ENCODE measurements around the gene NAA60.
"Not testable (repeated sequence)": the region's sequence is repeated elsewhere in the genome, so short reads cannot be mapped to it uniquely, and the experiment has no call there.

The NAA60 gene

GRCh38 chr16:3469736-3470135 lies 26.3 kb downstream of the NAA60 start:
- POLR2A ChIA-PET = no interaction called here
- no peak for TF ChIP-seq FOXK2 (IDR thresholded peaks at IDR 0.05)
- TF ChIP-seq FOXA1 (IDR thresholded peaks at IDR 0.05) = no peak
- no peak for TF ChIP-seq ARNT (IDR thresholded peaks at IDR 0.05)
- no peak for TF ChIP-seq NFRKB (IDR thresholded peaks at IDR 0.05)
- DNase-seq (ENCODE audit: extremely low spot score) = no peak
- CTCF ChIA-PET = no interaction called here

GRCh38 chr16:3470723-3471122 lies 27.2 kb downstream of the NAA60 start:
- no peak for DNase-seq (ENCODE audit: extremely low spot score)
- TF ChIP-seq L3MBTL2 (conservative IDR thresholded peaks at IDR 0.05) (no peak), ELF4 (IDR thresholded peaks at IDR 0.05) (no peak), SP1 (IDR thresholded peaks at IDR 0.05) (no peak), HDGF (IDR thresholded peaks at IDR 0.05; ENCODE audit: borderline replicate concordance) (no peak), FOXK2 (IDR thresholded peaks at IDR 0.05) (no peak), SUZ12 (IDR thresholded peaks at IDR 0.05) (no peak), FOXA1 (IDR thresholded peaks at IDR 0.05) (no peak), LEF1 (IDR thresholded peaks at IDR 0.05; ENCODE audit: borderline replicate concordance) (no peak), ARNT (IDR thresholded peaks at IDR 0.05) (no peak), NFRKB (IDR thresholded peaks at IDR 0.05) (no peak), BHLHE40 (IDR thresholded peaks at IDR 0.05; ENCODE audit: borderline replicate concordance) (no peak), CTBP1 (IDR thresholded peaks at IDR 0.05; ENCODE audit: borderline replicate concordance) (no peak), PKNOX1 (IDR thresholded peaks at IDR 0.05) (no peak), FOXM1 (IDR thresholded peaks at IDR 0.05; ENCODE audit: borderline replicate concordance) (no peak), TARDBP (IDR thresholded peaks at IDR 0.05) (no peak), ZNF384 (IDR thresholded peaks at IDR 0.05) (no peak)
- ChIA-PET POLR2A (interaction anchor here (0.6 kb wide), 1 partner anchor 27 kb away, joined by 3 read pairs; the partner anchor contains the start of genes NAA60 and ZNF597), CTCF (no interaction called here)

- ChIA-PET CTCF (no interaction called here), POLR2A (no interaction called here)
- no peak for DNase-seq (ENCODE audit: extremely low spot score)
- no peak for TF ChIP-seq TARDBP (IDR thresholded peaks at IDR 0.05)
- TF ChIP-seq HDGF (IDR thresholded peaks at IDR 0.05; ENCODE audit: borderline replicate concordance) = no peak
- TF ChIP-seq ELF4 (IDR thresholded peaks at IDR 0.05) = no peak
- TF ChIP-seq PKNOX1 (IDR thresholded peaks at IDR 0.05) = no peak
- no peak for TF ChIP-seq ZNF384 (IDR thresholded peaks at IDR 0.05)
Observed at GRCh38 chr16:3471518-3472176, 28.2 kb downstream of the NAA60 start.

GRCh38 chr16:3472878-3473595 lies 29.6 kb downstream of the NAA60 start:
- DNase-seq (ENCODE audit: extremely low spot score) = no peak
- ChIA-PET CTCF (no interaction called here), POLR2A (no interaction called here)
- TF ChIP-seq SP1 (IDR thresholded peaks at IDR 0.05) (no peak), PKNOX1 (IDR thresholded peaks at IDR 0.05) (no peak), HDGF (IDR thresholded peaks at IDR 0.05; ENCODE audit: borderline replicate concordance) (no peak), BHLHE40 (IDR thresholded peaks at IDR 0.05; ENCODE audit: borderline replicate concordance) (no peak), FOXA1 (IDR thresholded peaks at IDR 0.05) (no peak), ARNT (IDR thresholded peaks at IDR 0.05) (no peak), ZNF384 (IDR thresholded peaks at IDR 0.05) (no peak), ELF4 (IDR thresholded peaks at IDR 0.05) (no peak), FOXK2 (IDR thresholded peaks at IDR 0.05) (no peak)

- DNase-seq (ENCODE audit: extremely low spot score); POLR2A ChIA-PET; CTCF ChIA-PET: not testable (repeated sequence)
Observed at GRCh38 chr16:3473596-3473943, 30.1 kb downstream of the NAA60 start.

- CTCF ChIA-PET = no interaction called here
- POLR2A ChIA-PET = interaction anchor here (0.8 kb wide), 1 partner anchor 17 kb away, joined by 3 read pairs; no protein-coding TSS in a partner anchor
- no peak for DNase-seq (ENCODE audit: extremely low spot score)
- no peak for TF ChIP-seq ELF4 (IDR thresholded peaks at IDR 0.05)
- TF ChIP-seq FOXA1 (IDR thresholded peaks at IDR 0.05) = no peak
- no peak for TF ChIP-seq BHLHE40 (IDR thresholded peaks at IDR 0.05; ENCODE audit: borderline replicate concordance)
- no peak for TF ChIP-seq L3MBTL2 (conservative IDR thresholded peaks at IDR 0.05)
- no peak for TF ChIP-seq ARNT (IDR thresholded peaks at IDR 0.05)
- no peak for TF ChIP-seq SUZ12 (IDR thresholded peaks at IDR 0.05)
- no peak for TF ChIP-seq FOXK2 (IDR thresholded peaks at IDR 0.05)
- TF ChIP-seq CTBP1 (IDR thresholded peaks at IDR 0.05; ENCODE audit: borderline replicate concordance) = no peak
- no peak for TF ChIP-seq PKNOX1 (IDR thresholded peaks at IDR 0.05)
- no peak for TF ChIP-seq FOXM1 (IDR thresholded peaks at IDR 0.05; ENCODE audit: borderline replicate concordance)
- no peak for TF ChIP-seq NFRKB (IDR thresholded peaks at IDR 0.05)
- TF ChIP-seq SP1 (IDR thresholded peaks at IDR 0.05) = no peak
- TF ChIP-seq ZNF384 (IDR thresholded peaks at IDR 0.05) = no peak
- TF ChIP-seq LEF1 (IDR thresholded peaks at IDR 0.05; ENCODE audit: borderline replicate concordance) = no peak
- no peak for TF ChIP-seq TARDBP (IDR thresholded peaks at IDR 0.05)
- TF ChIP-seq HDGF (IDR thresholded peaks at IDR 0.05; ENCODE audit: borderline replicate concordance) = no peak
Observed at GRCh38 chr16:3474136-3474779, 30.8 kb downstream of the NAA60 start.

- CTCF ChIA-PET; DNase-seq (ENCODE audit: extremely low spot score): not testable (repeated sequence)
- POLR2A ChIA-PET = interaction anchor here (0.8 kb wide), 1 partner anchor 18 kb away, joined by 3 read pairs; no protein-coding TSS in a partner anchor
Observed at GRCh38 chr16:3474870-3475269, 31.4 kb downstream of the NAA60 start.

Measured in HEK293T (cell line).